Stimulated activated CD4-positive, alpha-beta T cell treated with anti-CD3 and anti-CD28 coated beads, Interleukin-4, amount 100 ng/mL, for 1 hour (primary cell): ENCODE measurements around the gene C2orf81.
A peak's percentile ranks its signal among the peaks of the same experiment; 100 is the strongest.
"Not testable (repeated sequence)": the region's sequence is repeated elsewhere in the genome, so short reads cannot be mapped to it uniquely, and the experiment has no call there.

Source experiments
- DNase-seq: peaks from one replicate; pipeline ENCODE4 v3.0.0-alpha.2; 2020

C2orf81 gene

DNA sequence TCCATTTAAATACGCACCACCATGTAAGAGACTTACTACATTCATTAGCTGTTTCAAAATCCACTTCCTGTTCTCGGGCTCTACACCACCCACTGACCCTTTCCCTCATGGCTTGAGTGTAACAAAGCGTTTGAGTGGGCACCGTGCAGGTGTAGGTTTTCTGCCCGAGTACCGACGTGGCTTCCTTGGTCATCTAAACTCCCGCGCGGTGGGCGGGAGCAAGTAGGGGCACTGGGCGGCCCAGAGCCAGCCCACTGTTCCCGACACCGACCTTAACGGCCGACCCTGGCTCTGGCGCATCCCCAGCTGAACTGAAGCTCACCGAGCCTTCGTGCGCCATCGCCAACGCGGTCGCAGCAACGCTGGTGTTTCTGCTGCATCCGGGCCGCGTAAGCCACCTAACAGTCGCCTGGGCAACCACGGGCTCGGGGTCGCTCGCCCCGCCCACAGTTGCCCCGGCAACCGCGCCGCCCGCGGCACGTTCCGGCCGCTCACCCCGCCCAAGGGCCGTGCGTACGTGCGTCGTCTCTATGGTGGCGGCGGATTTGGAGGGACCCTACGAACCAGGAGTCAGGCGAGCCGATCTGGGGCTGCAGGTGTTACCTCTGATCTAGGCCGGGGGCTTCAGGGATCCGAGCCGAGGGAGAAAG, at the start of gene C2orf81, which contains the start of gene WDR54:
C2orf81 (minus strand) TSS at position 399 of the 650 bp plus-strand sequence; CDS start at position 340, 59 bp downstream.
WDR54 (plus strand) TSS at position 510 of the 650 bp plus-strand sequence. CDS start 424 bp downstream, outside the sequence.
- DNase-seq: peak; percentile 95

DNA sequence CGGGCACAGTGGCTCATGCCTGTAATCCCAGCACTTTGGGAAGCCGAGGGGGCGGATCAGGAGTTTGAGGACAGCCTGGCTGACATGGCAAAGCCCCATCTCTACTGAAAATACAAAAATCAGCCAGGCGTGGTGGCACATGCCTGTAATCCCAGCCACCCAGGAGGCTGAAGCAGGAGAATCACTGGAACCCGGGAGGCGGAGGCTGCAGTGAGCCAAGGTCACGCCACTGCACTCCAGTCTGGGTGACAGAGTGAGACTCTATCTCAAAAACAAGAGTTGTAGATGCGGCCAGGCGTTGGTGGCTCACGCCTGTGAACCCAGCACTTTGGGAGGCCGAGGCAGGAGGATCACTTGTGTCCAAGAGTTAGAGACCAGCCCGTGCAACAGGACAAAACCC, 49.3 kb upstream of the C2orf81 start:
- DNase-seq: not testable (repeated sequence)

DNA sequence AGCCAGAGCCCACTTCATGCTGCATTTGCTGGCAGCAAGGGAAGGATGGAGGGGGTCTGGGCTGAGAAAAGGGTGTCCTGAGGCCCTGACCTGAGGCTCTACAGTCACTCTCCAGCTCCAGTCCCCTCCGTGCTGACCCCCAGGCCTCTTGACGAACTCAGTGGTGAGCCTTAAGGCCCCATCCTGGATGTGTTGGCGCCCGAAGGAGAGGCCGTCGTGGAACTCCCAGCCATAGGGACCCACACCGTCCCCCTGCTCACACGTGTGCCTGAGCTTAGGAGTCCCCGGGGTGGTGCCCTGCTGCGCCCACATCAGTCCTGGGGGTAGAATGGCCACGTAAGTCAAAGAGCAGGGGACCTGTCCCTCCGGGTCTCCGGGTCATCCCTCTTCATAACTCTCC, 43.0 kb upstream of the C2orf81 start:
- no peak for DNase-seq

DNA sequence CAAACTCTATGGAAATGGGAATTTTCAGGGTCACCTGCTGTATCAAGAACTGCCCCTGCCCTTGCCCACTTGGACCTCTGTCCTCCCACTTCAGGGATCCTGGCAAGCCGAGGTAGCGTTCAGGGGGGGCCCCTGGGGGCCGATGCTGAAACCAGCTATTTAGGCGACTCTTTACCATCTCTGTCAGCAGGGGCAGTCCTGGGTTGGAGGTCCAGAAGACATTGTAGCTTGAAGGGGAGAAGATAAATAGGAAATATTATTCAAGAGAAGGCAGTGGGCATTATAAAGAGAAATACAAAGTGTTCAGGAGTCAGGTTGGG, 41.3 kb upstream of the C2orf81 start:
- no peak for DNase-seq

DNA sequence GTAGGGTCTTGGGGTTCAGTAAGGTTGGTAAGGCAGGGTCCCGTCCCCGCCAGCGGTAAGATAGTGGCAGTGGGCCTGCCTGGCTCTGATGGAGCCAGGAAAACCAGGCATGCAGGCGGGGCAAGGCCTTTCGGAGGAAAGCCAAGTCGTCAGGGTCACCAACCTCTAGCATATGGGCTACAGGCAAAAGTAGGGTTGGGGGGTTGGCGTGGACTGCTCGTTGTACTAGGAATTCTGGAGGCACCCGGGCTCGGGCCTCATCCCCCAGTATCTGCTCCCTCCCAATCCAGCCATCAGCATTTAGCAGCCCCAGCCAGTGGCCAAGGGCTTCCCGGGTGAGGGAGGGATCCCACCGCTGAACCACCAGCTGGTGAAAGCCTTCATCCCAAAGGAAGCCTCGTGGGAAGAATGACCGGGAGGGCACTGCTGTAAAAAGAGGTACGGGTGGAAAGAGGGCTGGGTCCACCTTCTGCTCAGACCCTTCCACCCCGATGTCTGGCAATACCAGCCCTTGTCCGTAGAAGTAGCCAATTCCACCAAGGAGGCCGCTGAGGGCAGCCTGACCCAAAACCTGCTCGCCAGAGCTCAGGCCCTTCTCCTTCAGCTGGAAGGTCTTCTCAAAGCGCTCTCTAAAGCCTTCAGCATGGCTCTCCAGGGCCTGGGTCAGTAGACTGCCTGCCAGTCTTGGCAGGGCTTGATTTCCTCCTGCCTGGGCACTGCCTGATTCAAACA, 40.8 kb upstream of the C2orf81 start:
- no peak for DNase-seq

DNA sequence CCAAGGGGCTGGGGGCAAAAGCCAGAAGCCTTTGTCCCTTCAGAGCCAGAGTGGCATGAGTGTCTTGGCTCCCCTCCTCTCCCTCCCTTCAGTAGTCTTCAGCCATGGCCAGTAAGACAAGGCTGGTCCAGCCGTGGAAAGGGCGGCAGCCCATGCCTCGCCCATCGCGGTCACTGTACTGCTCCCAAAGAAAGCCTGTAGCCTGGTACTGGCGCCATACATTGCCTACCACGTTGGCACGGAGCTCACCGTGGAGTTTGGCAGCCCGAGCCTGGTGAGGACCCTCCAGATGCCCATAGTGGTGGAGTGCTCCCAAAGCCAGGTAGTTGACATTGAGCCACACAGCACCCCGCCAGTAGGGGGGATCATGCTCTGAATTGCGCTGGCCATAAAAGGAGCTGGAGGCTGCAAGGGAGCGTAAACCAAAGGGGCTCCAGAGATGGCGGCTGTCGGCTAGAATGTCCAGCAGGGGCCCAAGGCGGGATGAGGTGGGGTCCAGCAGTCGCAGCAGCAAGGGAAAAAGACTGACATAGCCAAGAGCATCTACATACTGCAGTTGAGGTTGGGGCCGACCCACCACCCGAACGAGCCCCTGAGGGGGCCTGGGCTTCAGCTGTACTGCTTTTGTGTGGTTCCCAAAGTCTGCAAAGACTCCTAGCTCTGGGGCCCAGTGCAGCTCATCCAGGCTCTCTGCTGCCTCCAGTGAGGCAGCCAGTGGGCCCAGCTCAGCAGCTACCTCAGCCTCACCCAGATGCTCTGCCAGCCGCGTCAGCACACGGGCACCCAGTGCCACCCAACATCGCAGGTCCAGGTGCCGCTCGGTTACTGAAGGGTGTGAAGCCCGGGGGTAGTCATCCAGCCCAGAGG, 40.0 kb upstream of the C2orf81 start:
- no peak for DNase-seq

DNA sequence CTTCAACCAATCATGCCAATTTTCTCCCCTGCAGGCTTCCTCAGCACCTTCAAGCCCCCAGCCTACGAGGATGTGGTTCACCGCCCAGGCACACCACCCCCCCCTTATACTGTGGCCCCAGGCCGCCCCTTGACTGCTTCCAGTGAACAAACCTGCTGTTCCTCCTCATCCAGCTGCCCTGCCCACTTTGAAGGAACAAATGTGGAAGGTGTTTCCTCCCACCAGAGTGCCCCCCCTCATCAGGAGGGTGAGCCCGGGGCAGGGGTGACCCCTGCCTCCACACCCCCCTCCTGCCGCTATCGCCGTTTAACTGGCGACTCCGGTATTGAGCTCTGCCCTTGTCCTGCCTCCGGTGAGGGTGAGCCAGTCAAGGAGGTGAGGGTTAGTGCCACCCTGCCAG, 38.8 kb upstream of the C2orf81 start:
- not testable (repeated sequence) for DNase-seq

DNA sequence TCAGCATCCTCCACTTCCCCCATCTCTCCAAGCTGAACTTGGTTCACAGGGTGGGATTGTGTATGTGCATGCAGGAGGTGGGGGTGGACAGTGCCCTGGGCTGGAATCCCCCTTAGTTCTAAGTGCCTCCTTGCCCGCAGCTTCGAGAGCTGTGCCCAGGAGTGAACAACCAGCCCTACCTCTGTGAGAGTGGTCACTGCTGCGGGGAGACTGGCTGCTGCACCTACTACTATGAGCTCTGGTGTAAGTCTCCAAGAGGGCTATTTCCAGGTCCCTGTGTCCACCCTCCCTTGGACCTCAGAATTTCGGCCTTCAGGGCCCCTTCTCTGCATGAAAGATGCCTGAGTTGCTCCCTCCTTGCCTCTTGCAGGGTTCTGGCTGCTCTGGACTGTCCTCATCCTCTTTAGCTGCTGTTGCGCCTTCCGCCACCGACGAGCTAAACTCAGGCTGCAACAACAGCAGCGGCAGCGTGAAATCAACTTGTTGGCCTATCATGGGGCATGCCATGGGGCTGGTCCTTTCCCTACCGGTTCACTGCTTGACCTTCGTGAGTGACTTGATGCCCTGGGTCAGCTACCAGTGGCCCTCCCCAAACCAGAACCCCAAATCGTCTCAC, 38.2 kb upstream of the C2orf81 start:
- not testable (repeated sequence) for DNase-seq

DNA sequence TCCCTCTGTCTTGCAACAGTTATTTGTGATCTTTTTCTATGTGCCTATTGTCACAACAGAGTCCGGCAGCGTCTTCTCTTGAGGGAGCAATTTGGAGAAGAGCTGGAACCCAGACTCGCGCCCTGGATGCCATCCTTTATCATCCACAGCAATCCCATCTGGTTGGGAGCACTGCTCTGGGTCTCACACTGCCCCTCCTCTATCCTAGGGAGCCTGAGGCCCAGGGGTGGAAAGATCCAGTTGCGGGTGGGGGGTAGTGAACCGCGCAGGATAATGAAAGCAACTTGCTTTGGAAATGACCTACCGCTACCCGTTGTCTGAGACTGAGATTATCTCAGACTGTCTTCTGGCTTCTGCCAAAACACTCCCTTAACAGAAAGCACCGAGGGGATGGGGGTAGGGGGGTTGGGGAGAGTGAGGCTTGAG, 37.5 kb upstream of the C2orf81 start:
- DNase-seq: no peak

DNA sequence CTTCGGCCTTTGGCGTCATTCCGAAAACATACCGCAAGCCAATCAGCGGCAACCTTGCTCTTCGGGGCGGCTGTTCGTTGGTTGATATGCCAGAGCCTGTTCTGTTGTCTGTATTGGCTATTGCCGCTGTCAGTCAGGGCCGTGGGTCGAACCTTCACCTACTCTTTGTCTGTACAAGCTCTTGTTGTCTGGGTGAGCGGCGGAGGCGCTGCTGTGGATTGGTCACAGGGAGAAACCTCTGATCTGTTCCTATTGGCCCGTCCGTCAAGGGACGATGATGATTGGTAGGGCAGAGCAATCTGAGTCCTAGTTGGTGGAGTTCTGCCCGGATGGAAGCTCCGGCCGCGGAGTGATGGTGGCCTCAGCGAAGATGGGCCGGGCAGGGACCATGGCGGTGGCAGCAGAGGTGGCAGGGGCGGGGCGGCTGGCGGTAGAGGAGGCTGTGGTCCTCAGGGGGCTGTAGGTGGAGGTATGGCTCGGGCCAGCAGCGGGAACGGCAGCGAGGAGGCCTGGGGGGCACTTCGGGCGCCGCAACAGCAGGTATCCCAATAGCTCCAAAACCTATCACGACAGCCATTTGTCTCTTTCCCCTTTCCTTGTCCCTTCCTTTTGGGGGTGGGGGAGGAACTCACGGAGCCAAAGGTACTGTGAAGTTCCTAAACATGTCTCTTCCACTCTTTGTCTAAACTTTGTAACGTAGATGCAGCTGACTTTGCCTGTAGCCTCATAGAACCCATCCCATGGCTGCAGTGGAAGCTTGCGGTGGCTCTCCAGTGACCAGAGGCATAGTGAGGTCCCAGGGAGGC, 36.9 kb upstream of the C2orf81 start, which contains the start of gene WBP1:
WBP1 (plus strand) TSS at position 307 of the 806 bp plus-strand sequence; CDS start at position 472, 165 bp downstream.
- peak; percentile 97 for DNase-seq

DNA sequence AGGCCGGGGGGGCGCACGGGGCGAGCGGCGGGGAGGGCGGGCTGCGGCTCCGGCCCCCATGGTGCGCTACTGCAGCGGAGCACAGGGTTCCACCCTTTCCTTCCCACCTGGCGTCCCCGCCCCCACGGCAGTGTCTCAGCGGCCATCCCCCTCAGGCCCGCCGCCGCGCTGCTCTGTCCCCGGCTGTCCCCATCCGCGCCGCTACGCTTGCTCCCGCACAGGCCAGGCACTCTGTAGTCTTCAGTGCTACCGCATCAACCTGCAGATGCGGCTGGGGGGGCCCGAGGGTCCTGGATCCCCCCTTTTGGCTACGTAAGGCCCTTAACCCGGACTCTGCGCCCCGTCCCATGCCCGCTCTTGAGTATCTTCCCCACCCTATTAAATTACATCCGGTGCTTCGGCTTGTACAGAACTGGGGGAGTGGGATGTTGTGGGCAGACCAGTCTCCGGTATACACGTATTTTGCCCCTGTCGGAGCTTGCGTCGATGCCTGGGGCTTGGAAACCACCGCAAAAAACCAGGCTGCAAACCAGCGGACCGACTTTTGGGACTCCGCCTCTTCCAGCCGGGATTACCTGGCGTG, 36.2 kb upstream of the C2orf81 start:
- DNase-seq: peak; percentile 85

DNA sequence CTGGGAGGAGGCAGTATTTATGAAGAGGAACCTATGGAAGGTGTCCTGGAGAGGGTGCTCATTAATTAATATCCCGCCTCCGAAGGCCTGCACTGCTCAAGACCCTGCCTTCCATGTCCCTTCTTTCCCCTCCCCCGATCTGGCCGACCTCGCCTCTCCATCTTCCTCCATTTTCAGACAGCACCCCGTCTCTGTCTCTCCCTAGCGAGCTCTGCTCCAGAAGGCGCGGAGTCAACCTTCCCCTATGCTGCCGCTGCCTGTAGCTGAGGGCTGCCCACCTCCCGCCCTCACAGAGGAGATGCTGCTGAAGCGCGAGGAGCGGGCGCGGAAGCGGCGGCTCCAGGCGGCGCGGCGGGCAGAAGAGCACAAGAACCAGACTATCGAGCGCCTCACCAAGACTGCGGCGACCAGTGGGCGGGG, 35.7 kb upstream of the C2orf81 start:
- DNase-seq: no peak

DNA sequence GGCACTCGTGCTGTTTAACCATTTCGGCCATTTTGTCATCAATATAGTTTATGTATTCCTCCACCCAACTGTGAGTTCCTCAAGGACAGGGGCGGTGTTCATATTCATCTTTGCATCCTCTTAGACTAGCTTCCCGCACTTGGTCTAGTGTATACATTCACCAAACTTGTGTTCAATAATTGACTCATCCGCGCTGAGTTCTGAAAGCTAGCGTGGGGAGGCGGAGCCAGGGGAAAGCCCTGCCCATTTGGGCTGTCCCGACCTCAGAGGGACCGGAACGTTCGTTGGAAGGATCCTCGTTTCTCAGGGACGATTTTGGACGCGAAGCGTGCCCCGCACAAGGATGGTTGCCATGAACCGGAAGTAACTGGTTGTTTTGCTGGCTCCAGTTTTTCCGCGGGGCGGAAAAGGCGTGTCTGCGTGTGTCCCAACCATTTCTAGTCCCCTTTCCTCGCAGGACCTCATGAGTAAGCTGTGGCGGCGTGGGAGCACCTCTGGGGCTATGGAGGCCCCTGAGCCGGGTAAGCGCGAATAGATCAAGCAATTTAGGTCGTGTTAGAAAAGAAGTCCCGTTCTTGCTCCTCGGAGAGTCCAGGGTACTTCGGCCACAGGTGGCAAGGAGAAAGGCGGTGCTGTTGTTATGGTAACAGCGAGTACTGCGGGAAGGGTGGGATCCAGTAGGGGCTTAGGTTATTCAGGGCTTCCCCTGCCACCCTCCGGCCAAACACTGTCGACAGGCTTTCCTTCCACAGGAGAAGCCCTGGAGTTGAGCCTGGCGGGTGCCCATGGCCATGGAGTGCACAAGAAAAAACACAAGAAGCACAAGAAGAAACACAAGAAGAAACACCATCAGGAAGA, 33.5 kb upstream of the C2orf81 start, which contains the start of gene INO80B:
INO80B (plus strand) TSS at position 434 of the 858 bp plus-strand sequence; CDS start at position 464, 30 bp downstream.
- DNase-seq: peak; percentile 94

DNA sequence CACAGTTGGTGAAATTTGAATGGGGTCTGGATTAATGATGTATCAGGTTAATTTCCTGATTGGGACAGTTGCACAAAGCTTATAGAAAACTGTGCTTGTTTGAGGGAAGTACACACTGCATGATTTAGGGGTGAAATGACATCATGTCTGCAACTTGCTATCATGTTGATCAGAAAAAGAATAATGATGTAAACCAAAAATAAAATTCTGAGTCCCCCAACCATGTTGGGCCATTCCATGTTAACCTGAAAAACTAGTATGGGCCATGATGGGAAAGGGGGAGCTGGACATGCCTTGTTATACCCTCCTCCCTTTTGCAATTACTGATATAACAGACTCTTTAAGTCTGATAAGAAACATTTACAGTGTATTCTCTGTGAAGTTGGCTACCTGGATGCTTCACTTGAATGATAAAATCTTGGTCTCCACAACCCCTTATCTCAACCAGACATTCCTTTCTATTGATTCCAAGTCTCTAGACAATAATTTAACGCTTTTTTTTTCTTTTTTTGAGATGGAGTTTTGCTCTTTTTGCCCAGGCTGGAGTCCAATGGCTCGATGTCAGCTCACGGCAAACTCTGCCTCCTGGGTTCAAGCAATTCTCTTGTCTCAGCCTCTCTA, 29.3 kb upstream of the C2orf81 start:
- no peak for DNase-seq

DNA sequence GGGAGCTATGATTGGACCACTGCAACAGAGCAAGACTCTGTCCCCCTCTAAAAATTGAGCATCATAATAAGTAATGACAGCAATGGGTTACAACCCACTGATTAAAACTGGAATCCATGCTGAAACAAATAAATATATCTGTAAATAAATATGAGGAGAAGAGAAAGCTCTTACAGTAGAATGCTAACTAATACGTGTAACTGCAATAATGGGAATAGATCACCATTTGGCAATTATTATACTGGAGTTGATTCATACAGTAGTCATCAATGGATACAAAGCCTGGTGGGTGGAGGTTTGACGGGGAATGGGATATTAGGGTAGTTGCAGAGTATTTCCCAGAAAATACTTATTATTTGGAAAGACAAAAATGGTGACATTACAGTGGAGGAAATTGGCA, 27.4 kb upstream of the C2orf81 start:
- DNase-seq: no peak

DNA sequence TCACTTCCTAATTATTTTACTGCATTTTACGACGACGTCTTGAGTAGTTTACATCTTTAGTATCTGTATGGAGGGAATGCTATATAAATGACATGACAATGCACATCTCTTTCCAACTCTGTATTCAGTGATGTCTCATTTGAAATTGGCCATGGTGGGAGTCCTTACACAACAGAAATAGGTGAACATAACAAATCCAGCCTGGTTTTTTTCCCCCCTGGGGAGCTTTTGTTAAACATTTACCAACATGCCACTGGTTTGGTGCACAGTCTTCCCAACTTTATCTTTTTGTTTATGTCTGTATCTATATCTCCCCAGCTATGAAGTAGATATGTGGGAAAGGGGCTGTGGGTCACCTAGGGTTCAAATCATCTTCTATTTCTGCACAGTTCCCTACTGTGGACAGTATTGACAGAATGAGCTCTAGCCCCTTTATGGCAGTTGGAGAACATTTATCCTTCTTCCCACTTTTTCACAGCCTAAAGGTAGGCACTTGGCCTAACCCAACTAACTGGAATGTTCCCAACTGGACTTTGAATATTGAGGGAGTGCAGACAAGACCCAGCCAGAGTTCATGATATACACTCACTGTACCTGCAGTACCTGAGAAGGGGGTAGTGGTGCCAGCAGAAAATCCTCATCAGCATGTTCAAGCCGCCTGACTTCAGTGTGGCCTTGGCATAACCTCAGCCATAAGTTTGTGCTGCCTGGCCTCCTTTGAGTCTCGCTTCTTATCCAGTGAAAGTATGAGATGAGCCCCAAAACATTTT, 26.0 kb upstream of the C2orf81 start:
- DNase-seq: no peak

DNA sequence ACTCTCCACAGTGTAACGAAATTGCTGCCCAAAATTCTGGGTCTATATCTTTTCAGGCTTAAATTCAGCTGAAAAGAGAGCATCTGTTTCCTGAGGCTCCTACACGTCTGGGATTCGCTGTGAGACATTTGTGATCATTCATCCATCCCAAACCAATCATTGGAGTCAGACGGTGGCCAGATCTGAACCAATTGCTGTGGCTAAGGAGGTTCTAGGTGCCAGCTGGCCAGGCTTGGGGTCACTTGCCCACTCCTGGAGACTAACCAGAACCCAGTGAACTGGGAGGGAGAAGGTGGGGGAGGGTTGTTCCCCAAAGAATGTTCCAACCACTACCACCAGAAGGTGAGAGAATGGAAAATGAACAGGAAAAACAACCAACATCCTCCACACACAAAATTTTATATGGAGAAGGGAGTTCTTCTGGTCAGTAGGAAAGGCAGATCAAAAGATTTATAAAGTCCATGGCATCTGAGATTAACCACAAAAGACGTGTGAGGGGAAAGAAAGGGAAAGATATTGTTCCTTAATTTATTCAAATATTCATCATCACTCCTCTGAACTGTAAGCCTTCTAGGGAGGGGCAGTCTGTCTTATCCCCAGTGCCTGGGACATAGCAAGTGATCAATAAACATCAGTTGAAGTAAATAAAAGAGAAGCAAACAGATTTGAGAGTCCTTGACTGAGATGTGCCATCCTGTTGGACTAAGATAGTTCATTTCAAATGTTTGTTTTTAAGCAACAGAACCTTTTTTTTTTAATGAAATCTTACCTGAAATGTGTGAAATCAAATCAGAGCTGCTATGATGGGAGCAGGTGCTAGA, 23.3 kb upstream of the C2orf81 start:
- DNase-seq: no peak
